Hypothalamus (tissue), 51 donors: Measurements from ENCODE around the gene NXNL1.

Experiments
- DNase-seq, 51 donors: peaks; one replicate each; lab custom pipeline; 2025; lab: John Stamatoyannopoulos, UW

The NXNL1 gene

GRCh38 chr19:17466487-17466850 is 5.7 kb upstream of the NXNL1 start:
- DNase-seq = no peak

- DNase-seq = no peak
Observed at GRCh38 chr19:17458970-17459369, 1.8 kb downstream of the NXNL1 start.

- no peak for DNase-seq
Observed at GRCh38 chr19:17457616-17458015, 3.1 kb downstream of the NXNL1 start.

GRCh38 chr19:17456127-17456526 is 4.6 kb downstream of the NXNL1 start:
- no peak for DNase-seq

- DNase-seq = no peak
Observed at GRCh38 chr19:17455308-17456123, 5.2 kb downstream of the NXNL1 start.

- DNase-seq = no peak
Observed at GRCh38 chr19:17454576-17455071, 6.1 kb downstream of the NXNL1 start.

GRCh38 chr19:17451820-17452219 is 8.9 kb downstream of the NXNL1 start:
- no peak for DNase-seq

- DNase-seq = no peak
Observed at GRCh38 chr19:17450264-17451075, 10.3 kb downstream of the NXNL1 start.

GRCh38 chr19:17448131-17448967 is 12.4 kb downstream of the NXNL1 start, which contains the start of gene TMEM221:
TMEM221 (minus strand) TSS chr19:17448668; CDS start chr19:17448462, 206 bp downstream.
- DNase-seq = peak in 12 of 51 donors; percentile 7 to 37 (median 15)

- no peak for DNase-seq
Observed at GRCh38 chr19:17447704-17448130, 13.0 kb downstream of the NXNL1 start.

GRCh38 chr19:17445526-17446165 is 15.1 kb downstream of the NXNL1 start:
- no peak for DNase-seq

GRCh38 chr19:17441241-17442021 is 19.3 kb downstream of the NXNL1 start:
- no peak for DNase-seq

GRCh38 chr19:17436874-17437267 is 23.9 kb downstream of the NXNL1 start:
- DNase-seq = no peak

- no peak for DNase-seq
Observed at GRCh38 chr19:17436094-17436873, 24.4 kb downstream of the NXNL1 start.

- DNase-seq = no peak
Observed at GRCh38 chr19:17435218-17435617, 25.5 kb downstream of the NXNL1 start.

- DNase-seq = no peak
Observed at GRCh38 chr19:17431417-17431816, 29.3 kb downstream of the NXNL1 start.

GRCh38 chr19:17429641-17430113 is 31.0 kb downstream of the NXNL1 start:
- DNase-seq = no peak

- peak in 29 of 51 donors; percentile 4 to 51 (median 27) for DNase-seq
Observed at GRCh38 chr19:17424743-17425365, 35.9 kb downstream of the NXNL1 start.
